Daoy (cell line): ENCODE data around the gene CPT1A. TPM values are rescaled to one million over a fixed set of nuclear protein-coding genes. Genes with fewer than 3 reads are reported as not detected.

Source experiments
- DNase-seq: peaks from one replicate; pipeline ENCODE4 v3.0.0-alpha.2; 2015; ENCODE audit warnings: low read depth
- total RNA-seq: library from RNA; depleted of rRNA; stranded (reverse); fragments of >200 nt; shearing (Covaris generic); gene quantifications from 2 replicates; pipeline ENCODE4 v1.2.3, GENCODE V29; 2014

Gene CPT1A
- total RNA-seq, 1 experiment from 2014 or later, result 16.5 TPM

GRCh38 chr11:68759991-68760390, 81.7 kb downstream of the CPT1A start:
- no peak for DNase-seq

- no peak for DNase-seq
These were observed 84.0 kb downstream of the CPT1A start for GRCh38 chr11:68757711-68758110.

GRCh38 chr11:68756171-68756766, 85.4 kb downstream of the CPT1A start:
- DNase-seq, result peak; percentile 14

GRCh38 chr11:68753300-68753699, 88.4 kb downstream of the CPT1A start:
- DNase-seq, result no peak

- DNase-seq, result peak; percentile 83
These were observed 90.3 kb downstream of the CPT1A start, which contains the start of gene TESMIN for GRCh38 chr11:68751331-68751856. Gene TESMIN, minus strand, starts transcription at chr11:68751520. Its CDS starts 860 bp downstream, at chr11:68750660.

GRCh38 chr11:68751004-68751325, 90.8 kb downstream of the CPT1A start:
- no peak for DNase-seq

GRCh38 chr11:68750195-68751003, 91.3 kb downstream of the CPT1A start:
- DNase-seq, result no peak

GRCh38 chr11:68749229-68750123, 92.2 kb downstream of the CPT1A start:
- DNase-seq, result no peak

- no peak for DNase-seq
These were observed 93.7 kb downstream of the CPT1A start for GRCh38 chr11:68748061-68748460.

- DNase-seq, result no peak
These were observed 98.2 kb downstream of the CPT1A start for GRCh38 chr11:68743539-68743938.

GRCh38 chr11:68741463-68741862, 100.3 kb downstream of the CPT1A start:
- DNase-seq, result peak; percentile 41

- DNase-seq, result no peak
These were observed 106.1 kb downstream of the CPT1A start for GRCh38 chr11:68735646-68736045.

GRCh38 chr11:68735125-68735524, 106.6 kb downstream of the CPT1A start:
- no peak for DNase-seq

GRCh38 chr11:68734111-68734510, 107.6 kb downstream of the CPT1A start:
- DNase-seq, result no peak

- no peak for DNase-seq
These were observed 113.9 kb downstream of the CPT1A start for GRCh38 chr11:68727783-68728182.

- DNase-seq, result no peak
These were observed 117.4 kb downstream of the CPT1A start for GRCh38 chr11:68724293-68724692.

- no peak for DNase-seq
These were observed 119.6 kb downstream of the CPT1A start for GRCh38 chr11:68722143-68722542.

GRCh38 chr11:68721075-68721474, 120.6 kb downstream of the CPT1A start:
- no peak for DNase-seq

GRCh38 chr11:68715456-68716122, 126.1 kb downstream of the CPT1A start:
- DNase-seq, result no peak

- DNase-seq, result no peak
These were observed 127.5 kb downstream of the CPT1A start for GRCh38 chr11:68714060-68714856.

GRCh38 chr11:68711114-68711513, 130.6 kb downstream of the CPT1A start:
- no peak for DNase-seq
